Endothelial cell of umbilical vein (primary cell): ENCODE data around the gene HNRNPC.

Experiments
- CTCF ChIP-seq, 2 donors: IDR thresholded peaks; 1 replicate in 1 of 2; 2 replicates in 1 of 2; pipeline ENCODE4 v1.5.1; 2011; ENCODE audit warnings: low read length in 2 of 2, mild to moderate bottlenecking in 2 of 2, moderate library complexity in 2 of 2, control low read depth in 1 of 2, inconsistent platforms in 1 of 2, low read depth in 1 of 2; ENCODE audit not compliant: insufficient read depth in 1 of 2; ENCODE audit errors: extremely low read depth in 1 of 2
- FOS ChIP-seq: IDR thresholded peaks from 2 replicates; pipeline ENCODE4 v1.6.1; 2011; ENCODE audit warnings: mild to moderate bottlenecking, low read length, moderate library complexity, borderline replicate concordance; ENCODE audit not compliant: insufficient read depth
- MYC ChIP-seq: IDR thresholded peaks from one replicate; pipeline ENCODE4 v1.6.1; 2011; ENCODE audit warnings: mild to moderate bottlenecking, low read depth, low read length
- POLR2A ChIP-seq: IDR thresholded peaks from 2 replicates; pipeline ENCODE4 v1.6.1; 2012; ENCODE audit warnings: low read depth, mild to moderate bottlenecking, control low read depth, low read length
- POLR2AphosphoS5 ChIP-seq: IDR thresholded peaks from 2 replicates; pipeline ENCODE4 v1.6.1; 2012; ENCODE audit warnings: low read depth, mild to moderate bottlenecking, control low read depth, low read length, moderate library complexity; ENCODE audit not compliant: insufficient read depth

- TF ChIP-seq POLR2A, result no peak
- no peak for TF ChIP-seq FOS
- no peak for TF ChIP-seq CTCF (IDR thresholded peaks at IDR 0.05; ENCODE audit: extremely low read depth in 1 of 2, insufficient read depth in 1 of 2, low read depth in 1 of 2, low read length in 2 of 2)
- no peak for TF ChIP-seq POLR2AphosphoS5
- TF ChIP-seq MYC, result no peak
Measured at GRCh38 chr14:21205026-21205677, 64.1 kb downstream of the HNRNPC start.
